SK-N-SH (cell line): Measurements from ENCODE around the gene REXO5.

Experiments used
- FOXJ3 ChIP-seq: sonication (generic); formaldehyde crosslinking; IDR thresholded peaks from 2 replicates; pipeline ENCODE4 v1.5.1; 2020; ENCODE audit warnings: mild to moderate bottlenecking, missing genetic modification reagents
- TF ChIP-seq, protein P1 (sequence below): fragments of 150-350 bp; IDR thresholded peaks from 2 replicates; pipeline ENCODE4 v1.6.1; 2017; ENCODE audit warnings: antibody characterized with exemption, low read length, low read depth, borderline replicate concordance
- TF ChIP-seq, protein P2 (sequence below): fragments of 200-600 bp; sonication (generic); IDR thresholded peaks from 2 replicates; pipeline ENCODE4 v1.6.1; 2017; ENCODE audit warnings: antibody characterized with exemption, mild to moderate bottlenecking, moderate library complexity

DNA sequence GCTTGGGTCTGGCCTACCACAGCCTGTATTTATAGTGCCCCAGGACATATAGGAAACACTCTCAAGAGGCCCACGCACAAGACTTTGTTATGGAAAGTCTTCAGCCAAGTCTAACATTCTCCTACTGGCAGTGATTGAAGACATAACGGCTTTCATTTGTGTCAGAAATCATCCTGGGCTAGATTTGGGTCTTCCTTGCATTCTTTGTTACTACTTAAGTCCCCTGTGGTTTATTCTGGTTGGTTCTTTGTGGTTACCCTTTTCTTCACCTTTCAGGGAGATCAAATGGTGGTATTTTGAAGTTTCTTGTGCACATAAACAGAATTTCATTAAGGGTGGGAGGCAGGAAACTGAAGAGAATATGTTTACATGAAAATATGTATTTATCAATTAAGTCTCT lies 37.7 kb downstream of the REXO5 start:
- TF ChIP-seq, protein P1, sequence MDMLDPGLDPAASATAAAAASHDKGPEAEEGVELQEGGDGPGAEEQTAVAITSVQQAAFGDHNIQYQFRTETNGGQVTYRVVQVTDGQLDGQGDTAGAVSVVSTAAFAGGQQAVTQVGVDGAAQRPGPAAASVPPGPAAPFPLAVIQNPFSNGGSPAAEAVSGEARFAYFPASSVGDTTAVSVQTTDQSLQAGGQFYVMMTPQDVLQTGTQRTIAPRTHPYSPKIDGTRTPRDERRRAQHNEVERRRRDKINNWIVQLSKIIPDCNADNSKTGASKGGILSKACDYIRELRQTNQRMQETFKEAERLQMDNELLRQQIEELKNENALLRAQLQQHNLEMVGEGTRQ = no peak
- TF ChIP-seq, protein P2, sequence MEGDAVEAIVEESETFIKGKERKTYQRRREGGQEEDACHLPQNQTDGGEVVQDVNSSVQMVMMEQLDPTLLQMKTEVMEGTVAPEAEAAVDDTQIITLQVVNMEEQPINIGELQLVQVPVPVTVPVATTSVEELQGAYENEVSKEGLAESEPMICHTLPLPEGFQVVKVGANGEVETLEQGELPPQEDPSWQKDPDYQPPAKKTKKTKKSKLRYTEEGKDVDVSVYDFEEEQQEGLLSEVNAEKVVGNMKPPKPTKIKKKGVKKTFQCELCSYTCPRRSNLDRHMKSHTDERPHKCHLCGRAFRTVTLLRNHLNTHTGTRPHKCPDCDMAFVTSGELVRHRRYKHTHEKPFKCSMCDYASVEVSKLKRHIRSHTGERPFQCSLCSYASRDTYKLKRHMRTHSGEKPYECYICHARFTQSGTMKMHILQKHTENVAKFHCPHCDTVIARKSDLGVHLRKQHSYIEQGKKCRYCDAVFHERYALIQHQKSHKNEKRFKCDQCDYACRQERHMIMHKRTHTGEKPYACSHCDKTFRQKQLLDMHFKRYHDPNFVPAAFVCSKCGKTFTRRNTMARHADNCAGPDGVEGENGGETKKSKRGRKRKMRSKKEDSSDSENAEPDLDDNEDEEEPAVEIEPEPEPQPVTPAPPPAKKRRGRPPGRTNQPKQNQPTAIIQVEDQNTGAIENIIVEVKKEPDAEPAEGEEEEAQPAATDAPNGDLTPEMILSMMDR = no peak
- no peak for TF ChIP-seq FOXJ3
